SK-N-MC (cell line): Measurements from ENCODE around the gene ZNF362.

Experiments
- EZH2 ChIP-seq: fragments of 200-600 bp; sonication (generic); IDR thresholded peaks from one replicate; pipeline ENCODE4 v1.6.1; 2017; ENCODE audit warnings: antibody characterized with exemption
- POLR2AphosphoS5 ChIP-seq: IDR thresholded peaks from 2 replicates; pipeline ENCODE4 v1.6.1; 2012; ENCODE audit warnings: mild to moderate bottlenecking, low read depth, low read length, borderline replicate concordance

DNA sequence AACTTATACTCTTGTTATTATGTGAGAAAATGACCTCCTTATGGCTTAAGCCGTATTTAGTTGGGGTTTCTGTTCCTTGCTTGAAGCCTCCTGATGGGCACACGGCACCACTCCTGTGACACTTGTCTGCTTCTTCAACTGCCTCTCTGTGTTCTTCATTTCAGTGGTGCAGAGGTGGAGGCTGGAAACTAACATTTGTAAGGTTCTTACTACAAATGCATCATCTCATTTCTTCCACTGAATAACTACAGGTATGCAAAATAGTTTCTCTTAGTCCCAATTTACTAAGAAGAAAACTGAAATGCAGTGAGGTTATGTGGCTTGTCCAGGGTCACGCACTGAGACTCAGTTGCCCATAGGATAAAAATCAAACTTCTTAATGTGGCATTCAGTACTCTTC lies 23.6 kb upstream of the ZNF362 start:
- TF ChIP-seq POLR2AphosphoS5 (no peak), EZH2 (no peak)
